HG02623 (cell line): Measurements from ENCODE around the gene DLGAP4.
"Not testable (repeated sequence)": the region's sequence is repeated elsewhere in the genome, so short reads cannot be mapped to it uniquely, and the experiment has no call there.

ENCODE experiments used
- ATAC-seq: cut with Tn5 transposase; IDR thresholded peaks from one replicate; pipeline ENCODE4 v1.9.1; 2021; ENCODE audit warnings: moderate library complexity; ENCODE audit not compliant: unreplicated experiment

Gene DLGAP4

GRCh38 chr20:36490191-36490590, 184.1 kb downstream of the DLGAP4 start:
- no peak for ATAC-seq

- no peak for ATAC-seq
Measured at GRCh38 chr20:36491901-36492617, 185.9 kb downstream of the DLGAP4 start.

DNA sequence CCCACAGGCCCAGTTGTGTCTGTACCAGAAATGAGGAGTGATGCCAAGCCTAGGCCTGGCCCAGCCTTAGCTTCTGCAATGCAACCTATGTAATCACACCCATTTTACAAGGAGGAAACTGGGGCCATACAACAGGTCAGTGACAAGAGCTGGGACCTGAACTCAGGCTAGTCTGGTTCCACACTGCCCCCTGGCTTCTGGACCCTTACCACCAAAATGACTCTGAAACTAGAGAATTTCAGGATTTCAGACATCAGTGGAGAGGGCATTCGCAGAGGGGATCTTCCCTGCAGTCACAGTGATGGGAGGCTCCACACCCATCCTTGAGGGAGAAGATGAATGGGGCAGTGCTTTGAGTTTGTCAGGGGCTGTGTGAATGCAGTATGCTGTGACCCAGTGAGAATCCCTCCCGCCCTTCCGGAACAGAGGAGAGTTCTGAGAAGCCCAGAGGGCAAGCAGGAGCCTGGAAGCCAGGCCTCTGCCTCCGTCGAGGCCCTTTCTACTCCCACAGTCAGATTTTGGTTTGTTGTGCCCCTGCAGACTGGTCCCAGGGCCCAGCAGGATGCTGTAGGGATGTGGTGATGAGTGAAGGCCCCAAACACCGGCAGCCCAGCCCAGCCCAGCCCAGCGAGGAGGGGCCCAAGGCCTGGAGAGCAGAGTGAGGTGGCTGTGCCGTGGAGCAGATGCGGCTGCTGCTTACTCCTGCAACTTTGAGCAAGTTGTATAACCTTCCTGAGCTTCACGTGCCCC, 187.1 kb downstream of the DLGAP4 start:
- no peak for ATAC-seq

DNA sequence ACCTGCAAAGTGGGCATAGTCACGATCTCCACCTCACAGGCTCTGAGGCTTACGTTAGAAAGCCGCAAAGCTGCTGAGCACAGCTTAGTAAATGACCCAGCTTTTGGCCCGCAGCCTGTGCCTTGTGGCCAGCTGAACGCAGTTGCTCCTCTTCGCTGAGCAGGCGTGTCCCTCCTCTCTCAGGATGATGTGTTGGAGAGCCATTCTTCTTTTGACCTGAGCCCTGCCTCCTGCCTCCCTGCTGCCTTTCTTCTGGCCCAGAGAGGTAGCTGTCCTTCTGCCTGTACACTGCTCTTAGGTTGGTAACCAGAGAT, 187.6 kb downstream of the DLGAP4 start:
- ATAC-seq: no peak

- ATAC-seq: no peak
Measured at GRCh38 chr20:36496707-36497669, 190.8 kb downstream of the DLGAP4 start.

DNA sequence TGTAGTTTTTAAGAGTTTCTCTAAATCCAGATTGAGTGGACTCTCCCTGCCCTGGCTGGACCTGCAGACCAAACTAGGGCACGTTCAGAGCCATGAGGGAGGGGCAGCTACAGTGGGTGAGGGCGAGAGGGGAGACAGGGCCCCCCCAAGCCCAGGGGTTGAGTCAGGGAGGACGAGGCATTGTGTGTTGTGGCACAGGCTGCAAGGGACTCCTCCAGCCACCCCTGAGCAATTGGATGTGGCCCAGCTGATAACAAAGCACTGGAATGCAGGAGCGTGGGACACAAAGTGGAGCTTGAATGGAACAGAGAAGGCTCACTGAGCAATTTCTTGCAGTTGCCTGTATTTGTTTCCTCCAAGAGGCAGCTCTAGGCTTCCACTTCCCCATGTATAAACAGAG, 191.7 kb downstream of the DLGAP4 start:
- no peak for ATAC-seq

- no peak for ATAC-seq
Measured at GRCh38 chr20:36498386-36499179, 192.4 kb downstream of the DLGAP4 start.

- no peak for ATAC-seq
Measured at GRCh38 chr20:36499211-36499610, 193.1 kb downstream of the DLGAP4 start.

GRCh38 chr20:36499723-36500501, 193.8 kb downstream of the DLGAP4 start:
- ATAC-seq: no peak

DNA sequence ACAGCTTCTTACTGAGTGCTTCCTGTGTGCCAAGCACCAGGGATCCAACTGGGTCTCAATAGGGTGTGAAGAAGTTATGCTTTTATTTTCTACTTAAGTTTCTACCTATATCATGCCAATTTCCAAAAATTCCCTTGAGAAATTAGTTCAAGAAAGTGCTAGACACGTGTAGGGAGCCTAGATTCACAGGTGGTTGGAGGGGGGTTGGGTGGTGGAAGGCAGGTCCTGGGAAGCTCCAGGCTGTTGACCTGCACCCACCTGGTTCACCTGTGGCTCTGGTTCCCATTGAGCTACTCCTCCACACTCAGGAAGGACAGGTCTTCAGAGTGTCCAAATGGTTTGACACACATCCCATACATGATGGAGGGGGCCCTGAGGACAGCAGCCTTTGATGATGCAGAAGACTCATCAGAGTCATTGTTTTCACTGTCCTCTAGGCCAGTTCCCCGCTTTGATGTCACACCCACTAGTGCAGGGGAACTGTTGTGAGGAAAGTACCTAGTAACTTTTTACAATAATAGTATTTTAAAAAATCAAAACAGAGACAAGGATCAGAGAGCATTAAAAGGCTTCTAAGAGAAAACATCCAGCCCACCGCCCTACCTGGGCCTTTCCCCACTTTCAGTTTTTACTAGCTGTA, 195.3 kb downstream of the DLGAP4 start:
- no peak for ATAC-seq

GRCh38 chr20:36504295-36504694, 198.2 kb downstream of the DLGAP4 start:
- ATAC-seq: no peak

- ATAC-seq: no peak
Measured at GRCh38 chr20:36506253-36506652, 200.1 kb downstream of the DLGAP4 start.

GRCh38 chr20:36507746-36508145, 201.6 kb downstream of the DLGAP4 start:
- no peak for ATAC-seq

DNA sequence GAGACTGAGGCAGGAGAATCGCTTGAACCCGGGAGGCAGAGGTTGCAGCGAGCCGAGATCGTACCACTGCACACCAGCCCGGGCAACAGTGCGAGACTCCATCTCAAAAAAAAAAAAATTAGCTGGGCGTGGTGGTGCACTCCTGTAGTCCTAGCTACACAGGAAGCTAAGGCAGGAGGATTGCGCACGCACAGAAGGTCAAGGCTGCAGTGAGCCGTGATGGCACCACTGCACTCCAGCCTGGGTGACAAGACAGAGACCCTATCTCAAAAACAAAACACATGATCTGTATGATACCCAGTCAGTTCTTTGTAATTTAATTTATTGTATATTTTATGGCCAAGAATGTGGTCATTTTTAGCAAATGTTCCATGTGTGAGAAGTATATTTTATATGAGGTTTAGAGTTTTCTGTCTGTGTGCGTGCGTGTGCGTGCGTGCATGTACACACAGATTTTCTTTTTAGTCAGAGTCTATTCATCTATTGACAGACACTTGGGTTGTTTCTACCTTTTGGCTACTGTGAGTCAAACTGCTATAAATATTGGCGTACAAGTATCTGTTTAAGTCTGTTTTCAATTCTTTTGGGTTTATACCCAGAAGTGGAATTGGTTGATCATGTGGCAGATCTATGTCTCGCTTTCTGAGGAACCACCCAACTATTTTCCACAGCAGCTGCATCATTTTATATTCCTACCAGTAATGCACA, 213.0 kb downstream of the DLGAP4 start:
- no peak for ATAC-seq

DNA sequence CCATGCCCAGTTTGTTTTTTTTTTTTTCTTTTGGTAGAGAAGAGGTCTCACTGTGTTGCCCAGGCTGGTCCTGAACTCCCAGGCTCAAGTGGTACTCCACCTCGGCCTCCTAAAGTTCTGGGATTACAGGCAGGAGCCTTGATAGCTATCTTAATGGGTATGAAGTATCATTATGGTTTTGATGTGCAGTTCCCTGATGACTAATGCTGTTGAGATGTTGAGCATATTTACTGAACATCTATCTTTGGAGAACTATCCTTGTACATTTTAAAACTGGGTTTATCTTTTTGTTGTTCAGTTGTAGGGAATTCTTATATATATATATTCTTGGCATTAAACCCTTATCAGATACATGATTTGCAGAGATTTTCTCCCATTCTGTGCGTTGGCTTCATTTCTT, 213.8 kb downstream of the DLGAP4 start:
- ATAC-seq: no peak

DNA sequence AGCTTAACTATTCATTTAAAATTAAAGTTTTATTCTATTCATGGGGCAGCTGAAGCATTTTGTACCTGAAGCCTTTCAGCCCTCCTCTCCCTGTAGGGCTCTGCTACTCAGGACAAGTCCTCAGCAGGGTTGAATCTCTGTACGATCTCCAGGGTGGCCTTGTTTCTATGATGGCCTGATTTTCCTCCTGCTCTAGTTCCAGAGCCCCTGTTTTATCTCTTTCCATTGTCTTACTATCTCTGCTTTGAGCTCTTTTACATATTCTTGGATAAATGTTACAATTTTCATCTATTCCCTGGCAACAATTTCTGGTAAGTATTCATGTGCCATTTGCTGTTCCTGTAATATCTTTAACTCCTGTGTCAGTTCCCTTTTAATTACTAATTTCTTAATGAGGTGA, 215.4 kb downstream of the DLGAP4 start:
- no peak for ATAC-seq

DNA sequence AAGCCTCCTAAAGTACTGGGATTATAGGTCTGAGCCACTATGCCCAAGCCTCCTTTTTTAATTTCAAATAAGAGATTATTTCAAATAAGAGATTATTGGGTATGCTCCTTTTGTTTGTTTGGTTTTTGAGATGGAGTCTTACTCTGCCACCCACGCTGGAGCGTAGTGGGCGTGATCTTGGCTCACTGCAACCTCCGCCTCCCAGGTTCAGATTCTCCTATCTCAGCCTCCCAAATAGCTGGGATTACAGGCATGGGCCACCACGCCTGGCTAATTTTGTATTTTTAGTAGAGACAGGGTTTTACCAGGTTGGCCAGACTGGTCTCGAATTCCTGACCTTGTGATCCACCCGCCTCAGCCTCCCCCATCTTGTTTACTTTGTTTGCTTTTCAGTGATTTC, 216.3 kb downstream of the DLGAP4 start:
- ATAC-seq: not testable (repeated sequence)

- no peak for ATAC-seq
Measured at GRCh38 chr20:36523341-36523740, 217.2 kb downstream of the DLGAP4 start.
